ENCODE measurements around the gene RBFOX1.

- TF ChIP-seq CTCF (IDR thresholded peaks at IDR 0.05) (no peak), POLR2A (IDR thresholded peaks at IDR 0.05; ENCODE audit: low read depth) (no peak), POLR2AphosphoS5 (IDR thresholded peaks at IDR 0.05) (no peak), EP300 (IDR thresholded peaks at IDR 0.05) (no peak)
Measured at GRCh38 chr16:7319514-7319913, 13.1 kb upstream of the RBFOX1 start.
